GM21529 (cell line): Measurements from ENCODE around the gene U2AF2.
A peak's percentile ranks its signal among the peaks of the same experiment; 100 is the strongest.

Experiments used
- ATAC-seq: cut with Tn5 transposase; IDR thresholded peaks from one replicate; pipeline ENCODE4 v1.9.1; 2021; ENCODE audit not compliant: unreplicated experiment

U2AF2 gene

DNA sequence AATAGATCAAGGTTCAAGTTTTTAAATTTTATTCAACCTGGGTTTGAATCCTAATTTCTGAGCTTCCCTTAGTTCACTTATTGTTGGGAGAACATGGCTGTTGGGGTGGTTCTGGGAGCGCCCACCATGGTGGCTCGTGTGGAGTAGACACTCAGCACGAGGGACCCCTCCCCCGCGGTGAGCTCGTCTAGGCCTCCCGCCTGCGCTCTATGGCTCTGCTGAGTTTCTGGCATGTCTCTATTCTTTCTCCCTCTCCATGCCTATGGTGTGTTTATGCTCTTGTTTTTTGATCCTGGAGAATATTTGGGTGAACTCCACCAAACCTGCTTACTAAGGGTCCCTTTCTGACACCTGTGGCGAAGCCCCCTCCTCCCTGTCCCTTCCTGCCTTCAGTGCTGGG, 18.6 kb downstream of the U2AF2 start:
- no peak for ATAC-seq

DNA sequence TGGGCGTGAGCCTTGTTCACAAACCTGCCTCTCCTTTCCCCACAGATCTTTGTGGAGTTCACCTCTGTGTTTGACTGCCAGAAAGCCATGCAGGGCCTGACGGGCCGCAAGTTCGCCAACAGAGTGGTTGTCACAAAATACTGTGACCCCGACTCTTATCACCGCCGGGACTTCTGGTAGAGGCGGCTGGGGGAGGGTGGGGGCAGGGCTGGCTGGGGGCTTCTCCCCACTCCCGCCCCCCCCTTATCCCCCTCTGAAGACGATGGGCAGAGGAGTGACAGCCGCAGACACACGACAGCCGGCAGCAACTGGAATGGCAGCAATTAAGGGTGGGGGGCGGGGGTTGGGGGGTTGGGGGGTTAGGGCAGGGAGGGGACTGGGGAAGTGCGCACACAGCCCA, 19.1 kb downstream of the U2AF2 start:
- no peak for ATAC-seq

DNA sequence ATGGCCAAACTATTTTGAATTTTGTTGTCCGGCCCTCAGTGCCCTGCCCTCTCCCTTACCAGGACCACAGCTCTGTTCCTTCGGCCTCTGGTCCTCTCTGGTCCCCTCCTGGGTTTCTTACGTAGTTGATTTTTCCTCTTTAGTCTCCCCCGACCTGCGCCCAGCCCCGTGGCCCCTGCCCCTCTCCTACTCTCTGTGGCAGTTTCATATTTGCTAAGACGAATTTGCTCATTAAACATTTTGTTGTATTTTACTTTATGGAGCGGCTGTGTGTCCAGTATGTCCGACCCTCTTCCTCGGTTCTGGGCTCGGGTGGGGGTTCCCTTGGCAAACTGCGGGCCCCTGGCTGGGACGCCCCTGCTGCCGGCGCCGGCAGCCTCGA, 19.6 kb downstream of the U2AF2 start:
- ATAC-seq, result no peak

DNA sequence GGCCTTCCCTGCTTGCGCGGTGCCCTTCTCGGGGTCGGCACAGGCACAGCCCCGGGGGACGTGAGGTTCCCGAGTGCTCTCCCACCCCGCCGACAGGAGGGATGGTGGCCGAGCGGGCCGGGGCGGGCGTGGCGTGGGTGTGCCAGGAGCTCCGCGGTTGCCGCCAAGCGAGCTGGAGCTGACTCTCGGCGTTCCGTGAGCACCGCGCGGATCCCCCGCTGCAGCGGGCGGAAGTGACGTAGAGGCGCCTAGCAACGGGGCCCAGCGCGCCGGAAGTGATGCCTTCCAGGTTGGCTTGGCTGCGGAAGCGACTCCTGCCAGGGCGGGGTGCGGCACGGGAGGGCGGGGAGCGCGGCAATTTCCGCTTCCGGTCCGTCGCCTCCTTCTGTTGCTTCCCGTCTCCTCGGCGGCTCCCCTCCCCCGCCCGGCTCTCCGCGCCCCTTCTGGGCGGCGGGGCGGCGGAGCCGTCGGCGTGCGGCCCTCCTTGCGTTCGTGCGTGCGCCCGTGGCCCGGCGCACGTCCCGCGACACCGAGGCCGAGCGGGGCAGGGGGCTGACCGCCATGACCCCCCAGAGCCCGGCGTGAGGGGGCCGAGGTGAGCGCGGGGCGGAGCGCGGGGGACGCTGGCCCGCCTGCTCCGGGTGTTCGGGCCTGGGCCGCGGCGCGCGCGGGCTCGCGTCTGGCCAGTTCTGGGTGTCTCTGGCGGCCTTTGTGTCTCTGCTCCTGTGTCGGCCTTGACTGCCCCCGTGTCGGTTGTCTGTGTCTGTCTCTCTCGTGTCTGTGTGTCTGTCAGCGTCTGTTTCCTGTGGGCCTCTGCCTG, 20.2 kb downstream of the U2AF2 start, which contains the start of gene EPN1:
TSS of gene EPN1 (plus strand) at position 386 of the 820 bp plus-strand sequence. CDS start 3,402 bp downstream, outside the sequence.
- ATAC-seq, result peak; percentile 56

DNA sequence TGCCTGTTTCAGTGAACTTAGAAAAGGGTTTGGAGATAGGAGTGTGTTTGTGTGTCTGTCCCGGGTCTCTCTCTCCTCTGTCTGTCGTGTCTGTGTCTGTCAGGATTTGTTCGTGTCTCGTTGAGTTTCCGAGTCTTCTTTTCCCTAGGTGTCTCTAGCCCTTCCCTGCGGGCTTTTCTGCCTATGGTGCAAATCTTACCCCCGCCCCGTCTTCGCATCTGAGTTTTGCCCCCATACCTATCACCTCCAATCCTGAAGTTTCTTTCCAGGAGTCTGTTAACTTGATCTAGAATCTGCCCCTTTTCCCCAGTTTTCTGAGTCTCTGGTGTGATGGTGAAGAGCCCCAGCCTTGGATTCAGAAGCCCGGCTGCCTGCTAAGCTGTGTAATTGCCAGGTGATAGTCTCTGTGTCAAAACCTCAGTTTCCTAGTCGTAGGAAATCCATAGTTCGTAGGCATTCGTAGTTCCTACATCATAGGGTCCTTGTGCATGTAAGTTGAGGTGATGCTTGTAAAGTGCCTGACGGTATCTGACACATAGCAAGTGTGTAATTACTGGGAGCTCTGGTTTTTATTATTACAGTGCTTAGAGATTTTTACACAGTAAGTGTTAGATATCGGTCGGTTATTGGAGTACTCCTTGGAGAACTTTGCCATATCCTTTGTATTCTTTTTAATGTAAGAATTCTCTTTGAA, 21.0 kb downstream of the U2AF2 start:
- ATAC-seq, result no peak

DNA sequence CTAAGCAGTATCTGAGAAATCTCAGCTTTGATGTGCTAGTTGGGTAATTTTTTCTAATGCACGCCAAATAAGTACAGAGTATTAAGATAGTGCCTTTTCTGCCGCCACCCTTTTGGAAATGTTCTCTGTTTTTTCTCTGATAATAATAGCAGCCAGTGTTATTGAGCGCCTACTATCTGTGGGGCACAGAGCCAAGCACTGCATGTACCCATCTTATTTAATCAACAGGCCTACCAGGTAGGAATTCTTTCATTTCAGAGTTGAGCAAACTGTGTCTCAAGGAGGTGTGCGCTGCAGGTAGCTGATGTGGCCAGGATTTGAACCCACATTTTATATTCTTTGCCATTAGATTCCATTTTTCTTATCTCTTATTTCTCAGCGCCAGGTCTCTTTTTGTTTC, 21.5 kb downstream of the U2AF2 start:
- ATAC-seq, result no peak

DNA sequence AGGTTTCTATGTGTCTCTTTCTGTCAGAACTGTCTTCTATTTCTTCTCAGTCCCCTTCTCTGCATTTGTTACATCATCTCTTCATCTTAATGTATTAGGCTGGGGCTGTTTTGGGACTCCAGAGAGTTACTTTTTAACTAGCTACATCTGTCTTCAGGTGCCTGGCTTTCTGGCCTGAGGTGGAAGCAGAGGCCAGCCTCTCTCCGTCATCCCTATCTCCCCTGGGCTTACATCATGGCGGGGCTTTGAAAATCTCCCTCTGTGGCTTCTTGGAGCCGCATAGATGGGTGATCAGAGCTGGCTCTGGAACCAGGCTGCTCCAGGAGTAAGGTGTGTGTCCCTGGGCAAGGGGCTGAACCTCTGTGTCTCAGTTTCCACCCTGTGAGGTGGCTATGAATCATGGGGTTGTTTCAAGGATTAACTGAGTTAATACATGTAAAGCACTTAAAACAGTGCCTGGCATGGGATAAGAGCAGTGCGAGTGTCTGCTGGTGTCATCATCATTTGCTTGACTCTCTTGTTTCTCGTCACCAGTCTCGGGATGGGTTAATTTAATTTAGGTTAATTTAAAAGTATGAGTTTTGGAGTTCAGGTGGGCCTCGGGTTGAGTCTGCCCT, 22.2 kb downstream of the U2AF2 start:
- ATAC-seq, result no peak

DNA sequence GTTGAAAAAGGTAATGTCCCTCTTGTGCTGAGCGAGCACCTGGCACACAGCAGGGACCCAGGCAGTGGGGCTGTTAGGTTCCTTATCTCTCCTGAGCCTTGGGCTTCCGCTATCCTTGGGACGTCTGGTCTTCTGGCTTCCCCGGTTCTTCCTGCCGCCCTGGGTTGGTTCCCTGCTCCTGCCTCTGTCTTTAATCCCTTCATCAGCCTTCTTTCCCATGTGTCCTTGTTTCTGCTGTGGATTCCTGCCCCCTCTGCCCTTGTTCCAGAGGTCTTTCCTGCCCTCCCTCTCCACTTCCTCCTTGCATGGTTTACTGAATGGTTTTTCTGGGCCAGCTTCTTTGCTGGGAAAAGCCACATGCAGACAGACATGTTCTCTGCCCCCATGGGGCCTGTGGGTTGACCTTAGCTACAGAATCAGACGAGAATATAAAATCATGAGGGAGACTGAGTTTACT, 22.8 kb downstream of the U2AF2 start:
- ATAC-seq, result no peak

DNA sequence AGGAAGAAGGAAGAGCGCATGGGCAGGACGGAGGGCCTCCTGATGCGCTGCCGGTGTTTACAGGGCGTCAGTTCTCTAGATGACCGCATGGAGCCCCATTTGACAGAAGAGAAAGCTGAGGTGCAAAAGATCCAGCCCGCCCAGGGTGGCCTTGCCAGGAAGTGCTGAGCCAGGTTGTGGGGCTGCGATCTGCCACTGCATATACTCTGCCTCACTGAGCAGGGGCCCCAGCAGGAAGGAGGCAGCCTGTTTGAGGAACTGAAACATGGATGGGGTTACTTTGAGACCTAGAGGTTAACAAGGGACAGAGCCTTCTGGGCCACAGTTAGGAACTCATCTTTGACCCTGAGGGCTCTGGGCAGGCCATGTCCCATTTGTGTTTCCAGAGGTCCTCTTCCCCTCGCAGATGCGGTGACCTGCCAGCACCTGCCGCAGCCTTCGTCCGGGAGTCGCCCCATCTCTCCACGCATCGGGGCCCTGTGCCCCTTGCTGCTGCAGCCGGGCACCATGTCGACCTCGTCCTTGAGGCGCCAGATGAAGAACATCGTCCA, 23.4 kb downstream of the U2AF2 start:
- peak; percentile 77 for ATAC-seq

DNA sequence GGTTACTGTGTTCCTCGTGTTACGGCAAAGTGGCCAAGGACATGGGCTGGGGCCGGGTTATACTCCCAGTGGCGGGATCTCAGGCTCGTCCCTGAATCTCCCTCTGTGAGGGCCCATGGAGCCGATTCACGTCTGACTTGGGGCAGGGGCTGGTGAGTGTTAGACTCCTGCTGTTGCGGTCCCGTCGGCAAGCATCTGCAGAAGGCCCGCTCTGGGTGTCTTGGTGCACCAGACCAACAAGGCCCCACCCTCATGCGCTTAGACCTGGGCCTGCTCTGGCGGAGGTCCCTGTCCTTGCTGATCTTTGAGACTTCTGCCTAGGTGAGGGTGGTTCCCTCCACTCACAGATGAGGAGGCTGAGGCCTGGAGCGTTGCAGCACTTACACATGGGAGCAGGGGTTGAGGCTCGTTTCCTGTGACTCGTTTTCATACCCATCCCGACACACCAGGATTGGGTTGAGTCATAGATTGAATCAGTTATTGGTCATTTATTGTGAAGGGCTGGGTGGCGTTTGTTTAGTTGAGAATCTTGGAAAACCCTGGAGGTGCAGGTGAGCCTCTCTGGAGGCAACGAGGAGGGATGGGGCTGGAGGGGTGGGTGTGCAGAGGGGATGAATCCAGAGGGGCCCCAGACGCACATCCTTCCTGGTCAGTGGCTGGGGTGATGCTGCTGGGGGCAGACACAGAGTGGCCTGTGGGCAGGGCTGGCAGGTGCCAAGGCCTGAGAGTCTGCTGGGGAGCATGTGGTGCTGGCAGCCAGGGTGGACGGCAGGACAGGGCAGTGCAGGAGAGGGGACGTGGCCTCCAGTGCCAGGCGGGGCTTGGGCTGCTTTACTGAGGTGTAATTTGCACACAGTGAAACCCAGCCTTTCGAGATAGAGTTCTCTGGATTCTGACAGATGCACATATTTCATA, 24.8 kb downstream of the U2AF2 start:
- ATAC-seq, result no peak

DNA sequence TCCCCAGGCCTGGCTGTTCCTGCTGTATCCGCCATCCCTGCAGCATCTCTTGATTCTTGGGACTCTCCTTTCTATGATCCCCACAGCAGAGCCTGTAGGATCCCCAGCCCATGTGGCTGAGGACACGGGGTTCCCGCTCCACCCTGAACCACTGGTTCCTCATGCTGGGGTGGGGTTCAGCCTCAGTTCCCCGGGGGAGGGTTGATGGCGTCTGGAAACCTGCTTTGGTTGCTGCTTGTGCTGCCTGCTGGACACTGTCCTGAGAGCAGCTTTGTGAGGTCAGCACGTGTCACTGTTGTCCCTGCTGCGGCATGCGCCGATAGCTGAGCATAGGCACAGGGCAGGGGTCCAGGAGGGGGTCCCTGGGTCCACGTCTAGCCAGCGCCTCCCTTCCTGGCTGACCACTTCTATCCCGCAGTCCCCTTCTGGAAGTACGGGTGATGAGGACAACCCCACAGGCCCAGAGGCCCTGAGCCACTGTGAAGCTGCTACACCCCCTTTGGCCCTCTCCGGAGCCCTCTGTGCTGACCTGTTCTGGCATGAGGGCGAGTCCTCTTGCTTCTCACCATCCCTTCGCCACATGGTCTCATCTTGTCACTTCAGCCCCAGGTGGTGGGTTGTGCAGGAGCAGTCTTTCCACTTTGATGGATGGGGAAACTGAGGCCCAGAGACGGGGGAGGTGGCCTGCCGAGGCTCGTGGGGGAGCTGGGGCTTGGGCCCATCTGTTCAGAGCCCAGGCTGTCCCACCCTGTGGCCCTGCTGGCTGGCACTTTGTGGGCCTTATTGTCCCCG, 25.7 kb downstream of the U2AF2 start:
- ATAC-seq, result no peak

DNA sequence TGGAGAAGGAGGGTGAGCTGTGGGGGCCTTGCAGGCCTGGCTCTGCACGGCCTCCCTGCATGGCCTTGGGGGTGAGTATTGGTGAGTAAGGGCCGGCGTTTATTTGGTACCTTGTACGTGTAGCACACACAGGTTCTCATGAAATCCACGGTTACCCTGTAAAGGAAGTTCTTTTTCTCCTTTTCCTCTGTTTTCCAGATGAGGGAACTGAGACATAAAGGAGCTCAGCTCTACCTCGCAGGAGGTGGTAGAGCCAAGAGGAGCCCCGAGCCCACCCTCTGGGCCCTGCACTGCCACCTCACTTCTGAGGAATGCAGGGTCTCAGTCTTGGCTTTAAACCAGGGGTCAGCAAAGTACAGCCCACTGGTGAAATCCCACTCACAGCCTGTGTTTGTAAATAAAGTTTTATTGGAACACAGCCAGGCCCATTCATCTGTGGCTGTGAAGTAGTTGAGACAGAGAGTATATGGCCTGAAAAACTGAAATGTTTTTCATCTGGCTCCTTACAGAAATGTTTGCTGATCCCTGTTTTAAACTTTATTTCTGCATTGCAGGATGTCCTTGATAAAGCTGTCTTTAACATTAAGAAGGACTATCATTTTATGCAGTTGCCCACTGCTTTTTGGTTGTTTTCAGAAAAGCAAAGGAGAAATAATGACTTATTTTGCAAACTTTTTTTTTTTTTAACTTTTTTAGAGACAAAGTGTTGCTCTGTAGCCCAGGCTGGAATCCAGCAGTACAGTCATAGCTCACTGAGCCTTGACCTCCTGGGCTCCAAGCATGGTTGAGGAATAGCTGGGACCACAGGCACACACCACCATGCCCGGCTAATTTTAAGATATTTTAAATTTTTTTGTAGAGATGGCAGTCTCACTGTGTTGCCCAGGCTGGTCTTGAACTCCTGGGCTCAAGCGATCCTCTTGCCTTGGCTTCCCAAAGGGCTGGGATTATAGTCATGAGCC, 26.6 kb downstream of the U2AF2 start:
- no peak for ATAC-seq

DNA sequence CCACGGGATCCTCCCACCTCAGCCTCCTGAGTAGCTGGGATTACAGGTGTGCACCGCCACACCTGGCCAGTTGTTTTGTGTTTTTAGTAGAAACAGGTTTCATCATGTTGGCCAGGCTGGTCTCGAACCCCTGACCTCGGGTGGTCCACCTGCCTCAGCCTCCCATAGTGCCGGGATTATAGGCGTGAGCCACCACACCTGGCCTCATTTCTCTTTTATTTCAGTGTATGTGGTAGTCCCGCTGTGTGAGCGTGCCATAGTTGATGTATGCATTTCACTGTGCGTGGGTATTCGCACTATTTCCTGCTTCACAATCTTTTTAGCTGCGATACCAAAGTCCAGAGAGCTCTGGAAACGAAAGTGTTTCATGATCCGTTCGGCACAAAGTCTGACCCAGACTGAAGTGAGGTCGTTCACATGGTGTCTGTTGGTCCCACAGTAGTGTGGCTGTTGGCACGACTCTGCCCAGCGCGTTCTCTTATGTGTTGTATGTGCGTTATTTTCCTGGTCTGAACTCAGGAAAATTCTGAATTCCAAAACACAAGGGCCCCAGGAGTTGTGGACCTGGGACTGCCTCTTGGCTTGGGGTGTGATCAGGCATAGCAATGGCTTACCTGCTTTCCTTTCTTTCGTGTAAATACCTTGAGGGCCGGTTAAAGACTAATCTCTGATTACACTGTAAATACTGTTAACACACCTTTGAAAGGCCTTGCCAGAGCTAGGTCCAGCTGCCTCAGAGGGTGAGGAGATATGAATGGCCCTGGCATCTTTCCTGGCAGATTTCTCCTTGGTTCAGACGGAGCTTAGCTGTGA, 28.8 kb downstream of the U2AF2 start:
- no peak for ATAC-seq

DNA sequence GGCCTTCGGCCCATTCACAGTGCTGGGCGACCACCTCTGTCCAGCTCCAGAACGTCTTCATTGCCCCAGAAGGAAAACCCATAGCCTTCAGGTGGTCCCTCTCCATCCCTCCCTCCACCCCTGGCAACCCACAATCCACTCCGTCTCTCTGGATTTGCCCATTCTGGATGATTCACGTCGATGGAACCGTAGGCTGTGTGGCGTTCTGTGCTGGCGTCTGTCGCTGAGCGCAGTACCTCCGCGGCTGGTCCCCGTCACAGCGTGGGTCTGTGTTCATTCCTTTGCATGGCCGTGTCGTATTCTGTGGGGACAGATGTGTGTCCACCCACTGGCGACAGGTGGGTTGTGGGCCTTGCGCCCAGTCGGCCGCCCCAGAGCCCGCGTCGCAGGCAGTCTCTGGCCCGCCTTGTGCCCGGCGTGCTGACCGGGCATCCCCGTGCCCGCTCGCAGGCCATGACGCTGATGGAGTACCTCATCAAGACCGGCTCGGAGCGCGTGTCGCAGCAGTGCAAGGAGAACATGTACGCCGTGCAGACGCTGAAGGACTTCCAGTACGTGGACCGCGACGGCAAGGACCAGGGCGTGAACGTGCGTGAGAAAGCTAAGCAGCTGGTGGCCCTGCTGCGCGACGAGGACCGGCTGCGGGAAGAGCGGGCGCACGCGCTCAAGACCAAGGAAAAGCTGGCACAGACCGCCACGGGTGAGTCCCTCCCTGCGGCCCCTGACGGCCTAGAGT, 30.3 kb downstream of the U2AF2 start:
- no peak for ATAC-seq

DNA sequence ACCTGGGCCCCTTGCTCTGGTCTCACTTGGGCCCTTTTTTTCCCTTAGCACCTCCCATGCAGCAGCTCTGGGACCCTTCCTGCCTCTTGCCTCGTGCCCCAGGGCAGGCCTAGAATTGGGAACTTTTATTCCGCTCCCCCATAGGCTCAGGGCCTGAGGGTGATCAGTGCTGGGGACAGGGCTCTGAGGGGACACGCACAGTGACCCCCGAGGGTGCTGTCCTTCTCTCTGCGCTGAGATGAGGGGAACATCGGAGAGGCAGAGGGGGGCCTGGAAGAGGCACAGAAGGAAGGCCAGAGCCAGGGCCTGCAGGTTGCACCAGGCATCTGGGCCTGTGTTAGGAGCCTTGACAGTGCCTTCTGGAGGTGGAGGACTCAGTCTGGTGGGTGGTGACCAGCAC, 30.9 kb downstream of the U2AF2 start:
- no peak for ATAC-seq

DNA sequence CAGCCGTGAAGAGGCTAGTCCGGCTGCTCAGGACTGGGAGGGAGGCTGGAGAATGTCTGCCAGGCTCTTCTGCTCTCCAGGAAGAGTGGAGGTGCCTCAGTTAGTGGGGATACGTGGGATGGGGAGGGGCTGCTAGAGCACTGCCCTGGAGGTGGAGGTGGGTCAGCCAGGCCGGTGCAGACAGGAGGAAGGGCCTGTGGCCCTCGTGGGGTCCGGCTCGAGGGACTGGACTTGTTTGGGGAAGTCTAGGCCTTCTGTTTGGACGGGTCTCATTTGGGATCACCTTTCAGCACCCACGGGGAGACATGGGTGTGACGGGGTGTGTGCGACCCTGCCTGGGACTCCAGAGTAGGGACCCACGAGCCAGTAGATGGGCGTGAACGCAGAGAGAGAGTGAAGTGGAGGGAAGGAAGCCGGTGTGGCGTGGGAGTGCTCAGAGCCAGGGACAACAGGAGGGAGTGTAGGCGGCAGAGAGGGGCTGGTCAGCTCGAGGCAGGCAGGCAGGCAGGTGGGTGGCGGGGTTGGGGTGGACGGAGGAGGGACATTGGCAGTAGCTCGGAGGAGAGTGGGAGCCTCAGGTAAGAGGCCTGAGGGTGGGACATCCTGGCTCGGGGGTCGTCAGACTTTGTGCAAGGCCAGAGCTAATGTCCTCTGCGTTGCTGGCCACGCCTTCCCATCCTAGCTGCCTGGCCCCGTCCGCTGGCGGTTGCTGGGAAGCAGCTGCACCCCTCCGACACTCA, 31.6 kb downstream of the U2AF2 start:
- no peak for ATAC-seq
